OCI-LY1 (cell line): ENCODE measurements around the gene PCDHGA9.

Experiments
- H2AFZ ChIP-seq: fragments of 200-600 bp; sonication (generic), shearing (Covaris generic); 2 replicates; pipeline ENCODE4 v1.6.0; 2014; ENCODE audit warnings: antibody characterized with exemption, mild to moderate bottlenecking, low read length
- H3F3A ChIP-seq: fragments of 200-600 bp; sonication (generic), shearing (Covaris generic); 2 replicates; pipeline ENCODE4 v1.6.0; 2014; ENCODE audit warnings: mild to moderate bottlenecking, antibody characterized with exemption, low read length, moderate library complexity; ENCODE audit not compliant: insufficient read depth
- H3K27ac ChIP-seq: fragments of 200-600 bp; sonication (generic); 2 replicates; pipeline ENCODE4 v1.5.1; 2014; ENCODE audit warnings: low read length, mixed run types, mild to moderate bottlenecking, low read depth; ENCODE audit not compliant: poor library complexity, severe bottlenecking
- H3K27me3 ChIP-seq: fragments of 200-600 bp; sonication (generic); 2 replicates; pipeline ENCODE4 v1.6.0; 2014; ENCODE audit warnings: antibody characterized with exemption, mild to moderate bottlenecking, low read length, moderate library complexity; ENCODE audit not compliant: insufficient read depth
- H3K36me3 ChIP-seq: fragments of 200-600 bp; sonication (generic); 2 replicates; pipeline ENCODE4 v1.6.1; 2014; ENCODE audit warnings: mild to moderate bottlenecking, antibody characterized with exemption, low read length, moderate library complexity, mixed read lengths; ENCODE audit not compliant: insufficient read depth
- H3K4me1 ChIP-seq: fragments of 200-600 bp; sonication (generic); 2 replicates; pipeline ENCODE4 v1.5.1; 2014; ENCODE audit warnings: mild to moderate bottlenecking, low read length, moderate library complexity; ENCODE audit not compliant: insufficient read depth, severe bottlenecking
- H3K4me2 ChIP-seq: fragments of 200-600 bp; sonication (generic), shearing (Covaris generic); 2 replicates; pipeline ENCODE4 v1.6.1; 2014; ENCODE audit warnings: low read length
- H3K4me3 ChIP-seq: fragments of 200-600 bp; sonication (generic); 2 replicates; pipeline ENCODE4 v1.5.1; 2014; ENCODE audit warnings: low read length, low read depth, mild to moderate bottlenecking, mixed read lengths; ENCODE audit not compliant: poor library complexity, severe bottlenecking
- H3K79me2 ChIP-seq: fragments of 200-600 bp; shearing (Covaris generic); 2 replicates; pipeline ENCODE4 v1.6.1; 2016; ENCODE audit warnings: mixed run types, low read length, mixed read lengths; ENCODE audit not compliant: insufficient read depth
- H3K9ac ChIP-seq: fragments of 200-600 bp; sonication (generic), shearing (Covaris generic); 2 replicates; pipeline ENCODE4 v1.6.1; 2014; ENCODE audit warnings: mild to moderate bottlenecking, low read length, mixed read lengths
- H3K9me2 ChIP-seq: fragments of 200-600 bp; sonication (generic), shearing (Covaris generic); 2 replicates; pipeline ENCODE4 v1.6.1; 2014; ENCODE audit warnings: low read depth, mild to moderate bottlenecking, low read length, mixed read lengths
- H3K9me3 ChIP-seq: fragments of 200-600 bp; shearing (Covaris generic); 2 replicates; pipeline ENCODE4 v1.6.1; 2014; ENCODE audit warnings: low read length, mixed read lengths
- H4K20me1 ChIP-seq: fragments of 200-600 bp; sonication (generic), shearing (Covaris generic); 2 replicates; pipeline ENCODE4 v1.6.0; 2016; ENCODE audit warnings: mild to moderate bottlenecking, low read length; ENCODE audit not compliant: insufficient read depth
- CTCF ChIP-seq: fragments of 200-600 bp; sonication (generic), shearing (Covaris generic); IDR thresholded peaks from 2 replicates; pipeline ENCODE4 v1.5.1; 2017; ENCODE audit warnings: mild to moderate bottlenecking, antibody characterized with exemption, low read length, moderate library complexity, mixed read lengths
- EZH2 ChIP-seq: fragments of 200-600 bp; sonication (generic), shearing (Covaris generic); IDR thresholded peaks from 2 replicates; pipeline ENCODE4 v1.8.0; 2017; ENCODE audit warnings: borderline replicate concordance, mixed run types, mild to moderate bottlenecking, antibody characterized with exemption, low read length, moderate library complexity, mixed read lengths

The PCDHGA9 gene

GRCh38 chr5:141388661-141389060 lies 13.9 kb upstream of the PCDHGA9 start:
- Histone ChIP-seq H2AFZ (no peak overlapping the region), H3K4me1 (no peaks in the 10 kb centered on the region), H3F3A (no peaks in the 10 kb centered on the region), H3K9me2 (no peaks in the 10 kb centered on the region), H3K9ac (no peak overlapping the region), H3K36me3 (no peaks in the 10 kb centered on the region), H4K20me1 (no peaks in the 10 kb centered on the region), H3K9me3 (peaks cover 8% of the 10 kb centered on the region), H3K4me3 (no peak overlapping the region), H3K27me3 (no peaks in the 10 kb centered on the region), H3K27ac (no peak overlapping the region), H3K79me2 (no peaks in the 10 kb centered on the region), H3K4me2 (no peak overlapping the region)
- TF ChIP-seq EZH2 (no peak), CTCF (no peak)

GRCh38 chr5:141389153-141390042 lies 13.2 kb upstream of the PCDHGA9 start:
- no peak for TF ChIP-seq CTCF
- no peak for TF ChIP-seq EZH2
- Histone ChIP-seq H3K9me2 (no peaks in the 10 kb centered on the region), H3K4me1 (no peaks in the 10 kb centered on the region), H3K4me2 (no peak overlapping the region), H3K9me3 (peaks cover 8% of the 10 kb centered on the region), H3K9ac (no peak overlapping the region), H3K27ac (no peak overlapping the region), H3K79me2 (no peaks in the 10 kb centered on the region), H3K36me3 (no peaks in the 10 kb centered on the region), H3K27me3 (no peaks in the 10 kb centered on the region), H2AFZ (no peak overlapping the region), H4K20me1 (no peaks in the 10 kb centered on the region), H3K4me3 (no peak overlapping the region), H3F3A (no peaks in the 10 kb centered on the region)

DNA sequence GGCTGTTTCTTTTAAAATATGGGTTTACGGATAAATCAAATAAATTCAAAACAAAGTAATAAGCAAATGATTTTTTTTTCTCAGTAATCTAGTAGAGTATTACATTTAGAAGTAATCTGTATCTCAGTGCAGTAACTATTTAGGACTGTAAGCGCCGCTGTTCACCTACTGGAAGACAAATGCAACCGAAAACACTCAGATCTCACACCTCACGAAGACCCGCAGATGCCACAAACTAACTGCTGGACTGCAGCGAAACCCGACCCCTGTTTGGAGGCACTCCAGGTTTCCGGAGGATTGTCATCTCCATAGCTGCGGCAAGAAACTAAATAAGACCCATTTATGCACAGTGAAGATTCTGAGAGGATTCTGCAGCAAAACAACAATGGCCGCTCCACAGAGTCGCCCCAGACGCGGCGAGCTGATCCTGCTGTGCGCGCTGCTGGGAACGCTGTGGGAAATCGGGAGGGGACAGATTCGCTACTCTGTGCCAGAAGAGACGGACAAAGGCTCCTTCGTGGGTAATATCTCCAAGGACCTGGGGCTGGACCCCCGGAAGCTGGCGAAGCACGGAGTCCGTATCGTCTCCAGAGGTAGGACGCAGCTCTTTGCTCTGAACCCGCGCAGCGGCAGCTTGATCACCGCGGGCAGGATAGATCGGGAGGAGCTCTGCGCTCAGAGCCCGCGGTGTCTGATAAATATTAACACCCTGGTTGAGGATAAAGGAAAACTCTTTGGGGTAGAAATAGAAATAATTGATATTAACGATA lies 10.0 kb upstream of the PCDHGA9 start, which contains the start of gene PCDHGA8:
TSS of gene PCDHGA8 (plus strand) at position 205 of the 770 bp plus-strand sequence. CDS start at position 386, 181 bp downstream.
- Histone ChIP-seq H3K27me3 (no peaks in the 10 kb centered on the region), H3K4me1 (no peaks in the 10 kb centered on the region), H3K4me2 (no peak within 1 kb of the TSS), H4K20me1 (no peaks in the 10 kb centered on the region), H3K27ac (no peak within 1 kb of the TSS), H2AFZ (no peak within 1 kb of the TSS), H3K4me3 (no peak within 1 kb of the TSS), H3K9me3 (peaks cover 6% of the 10 kb centered on the region; the same call in 1 of the 2 replicates), H3F3A (no peaks in the 10 kb centered on the region), H3K9ac (no peak within 1 kb of the TSS), H3K9me2 (no peaks in the 10 kb centered on the region), H3K79me2 (no peaks in the 10 kb centered on the region), H3K36me3 (no peaks in the 10 kb centered on the region)
- TF ChIP-seq CTCF (no peak), EZH2 (no peak)
